ENCODE measurements around the gene EIF4G3.
"Not testable (repeated sequence)": the region's sequence is repeated elsewhere in the genome, so short reads cannot be mapped to it uniquely, and the experiment has no call there.

EIF4G3 gene, protein sequence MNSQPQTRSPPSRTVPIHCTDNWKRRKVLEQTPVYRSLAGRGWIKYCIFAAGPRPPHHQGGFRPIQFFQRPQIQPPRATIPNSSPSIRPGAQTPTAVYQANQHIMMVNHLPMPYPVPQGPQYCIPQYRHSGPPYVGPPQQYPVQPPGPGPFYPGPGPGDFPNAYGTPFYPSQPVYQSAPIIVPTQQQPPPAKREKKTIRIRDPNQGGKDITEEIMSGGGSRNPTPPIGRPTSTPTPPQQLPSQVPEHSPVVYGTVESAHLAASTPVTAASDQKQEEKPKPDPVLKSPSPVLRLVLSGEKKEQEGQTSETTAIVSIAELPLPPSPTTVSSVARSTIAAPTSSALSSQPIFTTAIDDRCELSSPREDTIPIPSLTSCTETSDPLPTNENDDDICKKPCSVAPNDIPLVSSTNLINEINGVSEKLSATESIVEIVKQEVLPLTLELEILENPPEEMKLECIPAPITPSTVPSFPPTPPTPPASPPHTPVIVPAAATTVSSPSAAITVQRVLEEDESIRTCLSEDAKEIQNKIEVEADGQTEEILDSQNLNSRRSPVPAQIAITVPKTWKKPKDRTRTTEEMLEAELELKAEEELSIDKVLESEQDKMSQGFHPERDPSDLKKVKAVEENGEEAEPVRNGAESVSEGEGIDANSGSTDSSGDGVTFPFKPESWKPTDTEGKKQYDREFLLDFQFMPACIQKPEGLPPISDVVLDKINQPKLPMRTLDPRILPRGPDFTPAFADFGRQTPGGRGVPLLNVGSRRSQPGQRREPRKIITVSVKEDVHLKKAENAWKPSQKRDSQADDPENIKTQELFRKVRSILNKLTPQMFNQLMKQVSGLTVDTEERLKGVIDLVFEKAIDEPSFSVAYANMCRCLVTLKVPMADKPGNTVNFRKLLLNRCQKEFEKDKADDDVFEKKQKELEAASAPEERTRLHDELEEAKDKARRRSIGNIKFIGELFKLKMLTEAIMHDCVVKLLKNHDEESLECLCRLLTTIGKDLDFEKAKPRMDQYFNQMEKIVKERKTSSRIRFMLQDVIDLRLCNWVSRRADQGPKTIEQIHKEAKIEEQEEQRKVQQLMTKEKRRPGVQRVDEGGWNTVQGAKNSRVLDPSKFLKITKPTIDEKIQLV (N-terminal part only)

DNA sequence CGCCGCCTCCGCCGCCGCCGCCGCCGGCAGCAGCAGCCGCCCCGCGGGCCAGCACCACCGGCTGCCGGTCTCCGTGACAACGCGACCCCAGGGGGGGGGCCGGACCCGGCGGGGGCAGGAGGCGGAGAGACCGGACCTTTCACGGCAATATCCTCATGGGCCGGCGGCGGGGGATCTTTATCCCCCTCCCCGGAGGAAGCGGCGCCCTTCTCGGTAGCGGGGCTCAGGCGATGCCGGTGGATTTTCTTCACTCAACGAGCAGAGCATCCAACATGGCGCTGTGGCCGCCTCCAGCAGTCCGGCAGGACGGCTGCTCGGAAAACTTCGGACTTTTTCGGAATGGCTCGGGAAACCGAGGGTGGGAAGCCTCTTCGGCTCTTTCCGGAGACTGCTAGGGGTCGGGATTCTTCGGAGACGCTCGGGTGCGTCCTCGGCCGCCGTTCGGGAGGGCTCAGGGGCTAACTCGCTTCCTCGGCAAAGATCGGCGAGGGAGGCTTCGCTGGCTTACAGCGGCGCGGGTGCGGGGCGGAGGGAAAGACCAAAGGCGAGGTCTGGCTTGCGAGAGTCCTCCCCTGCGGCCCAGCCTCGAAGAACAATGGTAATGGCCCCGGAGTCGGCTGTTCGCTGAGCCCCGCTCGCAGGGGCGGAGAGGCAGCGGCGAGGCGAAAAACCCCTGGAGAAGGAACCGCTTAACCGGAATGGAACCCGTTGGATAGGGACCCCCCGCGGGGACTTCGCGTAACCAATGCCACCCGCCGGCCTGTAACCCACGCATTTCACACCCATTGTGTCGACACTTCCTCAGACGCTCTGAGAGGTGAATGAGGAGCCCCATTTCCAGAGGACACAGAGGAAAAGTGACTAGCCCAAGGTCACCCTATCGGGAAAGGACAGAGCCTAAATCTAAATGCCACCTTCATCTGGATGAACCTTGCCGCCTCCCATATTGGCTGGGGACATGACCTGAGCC lies at the start of gene EIF4G3:
Gene EIF4G3 (minus strand): TSS at position 312 of the 970 bp plus-strand sequence. CDS start 174,155 bp downstream, outside the sequence.
- peak; percentile 97 for DNase-seq (ENCODE audit: low read depth)

DNA sequence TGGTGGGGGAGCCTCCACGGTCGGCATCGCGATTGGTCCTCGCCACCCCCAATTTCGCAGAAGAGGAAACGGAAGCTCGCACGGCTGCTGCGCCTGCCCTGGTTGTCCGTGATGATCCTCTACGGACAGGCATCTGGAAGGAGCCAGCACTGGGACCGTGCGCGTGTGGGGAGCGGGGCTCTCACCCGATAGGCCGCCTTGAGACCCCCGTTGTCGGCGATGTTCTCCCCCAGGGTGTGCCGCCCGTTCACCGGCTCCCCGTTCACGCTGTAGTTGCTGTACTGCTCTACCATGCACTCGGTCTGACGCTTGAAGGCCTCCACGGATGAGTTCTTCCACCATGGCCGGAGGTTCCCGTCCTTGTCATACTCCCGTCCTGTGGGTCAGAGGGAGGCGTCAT lies 48.4 kb upstream of the EIF4G3 start:
- DNase-seq (ENCODE audit: low read depth): no peak

DNA sequence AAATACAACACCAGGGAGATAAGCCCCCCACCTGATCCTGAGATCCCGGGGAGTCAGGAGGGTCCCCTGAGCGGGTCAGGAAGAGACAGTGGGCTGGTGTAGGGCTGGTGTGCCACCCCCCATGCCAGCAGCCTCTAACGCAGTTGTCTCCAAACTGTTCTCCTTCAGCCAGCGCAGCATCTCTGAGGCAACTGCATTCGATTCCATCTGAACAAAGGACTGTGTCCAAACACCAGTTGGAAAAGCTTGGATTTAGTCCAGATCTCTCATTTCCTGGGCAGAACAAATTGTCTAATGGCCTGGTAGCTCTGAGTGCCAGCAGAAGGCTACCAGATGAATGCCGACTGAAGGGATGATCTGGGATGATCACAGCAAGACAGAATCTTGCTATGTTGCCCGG lies 44.1 kb upstream of the EIF4G3 start:
- no peak for DNase-seq (ENCODE audit: low read depth)

GRCh38 chr1:21219674-21220073 lies 43.0 kb upstream of the EIF4G3 start:
- no peak for DNase-seq (ENCODE audit: low read depth)

- DNase-seq (ENCODE audit: low read depth): no peak
Measured at GRCh38 chr1:21217812-21218596, 41.3 kb upstream of the EIF4G3 start.

DNA sequence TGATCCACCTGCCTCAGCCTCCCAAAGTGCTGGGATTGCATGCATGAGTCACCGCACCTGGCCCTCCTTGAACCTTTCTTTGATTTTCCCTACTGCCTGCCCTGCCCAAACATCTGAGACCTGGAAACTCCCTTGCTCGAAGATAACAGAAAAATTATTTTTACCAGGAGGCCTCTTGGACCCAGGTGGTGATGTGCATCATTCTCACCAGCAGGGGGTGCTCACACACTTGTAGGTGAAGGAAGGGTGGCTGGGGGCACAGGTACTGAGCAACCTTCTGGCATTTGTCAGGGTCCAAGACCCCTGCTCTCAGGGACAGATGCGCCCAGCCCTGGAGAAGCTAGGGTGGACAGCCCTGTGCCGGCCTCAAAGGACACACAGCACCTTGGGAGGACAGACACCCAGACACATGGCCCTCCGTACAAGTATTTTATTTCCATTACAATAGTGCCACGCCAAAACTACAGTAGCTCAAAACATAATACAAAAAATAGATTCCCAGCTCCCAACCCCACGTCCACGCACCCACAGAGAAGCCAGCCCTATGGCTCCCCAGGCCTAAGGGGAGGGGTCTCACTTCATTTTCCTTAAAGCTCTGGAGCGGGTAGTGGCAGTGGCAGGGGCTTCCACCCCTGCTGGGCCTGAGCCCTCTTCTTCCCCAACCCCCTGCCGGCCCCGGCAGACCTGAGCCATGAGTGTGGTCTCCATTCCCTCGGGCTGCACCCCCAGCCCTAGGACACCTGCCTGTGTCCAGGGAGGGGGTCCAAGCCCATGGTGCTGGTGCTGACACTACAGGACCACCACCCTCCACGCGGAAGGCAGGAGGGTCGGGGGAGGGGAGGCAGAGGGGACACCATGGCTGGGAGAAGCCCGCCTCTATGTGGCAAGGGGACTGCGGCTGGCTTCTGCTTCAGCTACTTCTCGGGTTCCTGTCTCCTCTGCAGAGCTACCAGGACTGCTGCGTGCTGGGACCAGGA lies 40.4 kb upstream of the EIF4G3 start:
- DNase-seq (ENCODE audit: low read depth): peak; percentile 51

GRCh38 chr1:21212126-21212525 lies 35.4 kb upstream of the EIF4G3 start:
- no peak for DNase-seq (ENCODE audit: low read depth)

DNA sequence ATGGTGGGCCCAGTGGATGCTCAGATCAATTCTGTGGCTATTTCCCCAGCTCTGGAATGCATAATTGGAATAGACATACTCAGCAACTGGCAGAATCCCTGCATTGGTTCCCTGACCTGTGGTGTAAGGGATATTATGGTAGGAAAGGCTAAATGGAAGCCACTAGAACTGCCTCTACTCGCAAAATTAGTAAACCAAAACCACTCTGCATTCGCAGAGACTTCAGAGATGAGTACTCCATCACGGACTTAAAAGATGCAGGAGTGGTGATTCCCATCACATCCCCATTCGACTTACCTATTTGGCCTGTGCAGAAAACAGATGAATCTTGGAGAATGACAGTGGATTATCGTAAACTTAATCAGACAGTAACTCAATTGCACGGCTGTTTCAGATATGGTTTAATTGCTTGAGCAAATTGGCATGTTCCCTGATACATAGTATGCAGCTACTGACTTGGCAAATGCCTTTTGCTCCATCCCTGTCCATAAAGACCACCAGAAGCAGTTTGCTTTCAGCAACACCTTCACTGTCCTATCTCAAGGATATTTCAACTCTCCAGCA lies 31.5 kb upstream of the EIF4G3 start:
- DNase-seq (ENCODE audit: low read depth): not testable (repeated sequence)

DNA sequence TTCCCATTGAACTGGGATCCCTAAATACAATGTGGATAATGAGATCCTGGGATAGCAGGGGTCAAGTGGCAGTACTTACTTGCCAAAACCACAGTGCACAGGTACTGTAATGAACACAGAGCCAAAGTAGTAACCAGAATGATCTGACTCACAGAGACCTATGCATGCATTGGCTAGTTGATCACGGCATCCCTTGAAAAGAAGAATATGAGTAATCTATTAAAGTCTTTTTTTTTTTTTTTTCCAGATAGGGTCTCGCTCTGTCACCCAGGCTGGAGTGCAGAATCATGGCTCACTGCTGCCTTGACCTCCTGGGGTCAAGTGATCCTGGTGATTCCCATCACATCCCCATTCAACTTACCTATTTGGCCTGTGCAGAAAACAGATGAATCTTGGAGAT lies 29.4 kb upstream of the EIF4G3 start:
- no peak for DNase-seq (ENCODE audit: low read depth)

GRCh38 chr1:21205416-21205815 lies 28.7 kb upstream of the EIF4G3 start:
- no peak for DNase-seq (ENCODE audit: low read depth)

DNA sequence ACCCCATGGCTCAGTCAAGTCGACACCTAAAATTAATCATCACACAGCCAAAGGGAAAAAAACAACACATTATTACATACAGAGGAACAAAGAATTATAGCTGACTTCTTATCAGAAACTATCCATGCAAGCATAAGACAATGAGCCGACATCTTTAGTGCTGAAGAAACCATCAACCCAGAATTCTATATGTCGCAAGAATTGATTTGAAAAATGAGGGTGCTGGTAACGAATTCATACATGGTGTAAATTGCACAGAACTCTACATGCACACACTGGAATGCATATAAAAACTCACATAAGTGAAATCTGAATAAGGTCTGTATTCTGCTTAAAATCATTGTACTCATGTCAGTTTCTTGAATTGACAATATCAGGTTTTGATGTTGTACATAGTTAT lies 25.0 kb upstream of the EIF4G3 start:
- DNase-seq (ENCODE audit: low read depth): no peak

GRCh38 chr1:21201238-21201637 lies 24.5 kb upstream of the EIF4G3 start:
- not testable (repeated sequence) for DNase-seq (ENCODE audit: low read depth)

DNA sequence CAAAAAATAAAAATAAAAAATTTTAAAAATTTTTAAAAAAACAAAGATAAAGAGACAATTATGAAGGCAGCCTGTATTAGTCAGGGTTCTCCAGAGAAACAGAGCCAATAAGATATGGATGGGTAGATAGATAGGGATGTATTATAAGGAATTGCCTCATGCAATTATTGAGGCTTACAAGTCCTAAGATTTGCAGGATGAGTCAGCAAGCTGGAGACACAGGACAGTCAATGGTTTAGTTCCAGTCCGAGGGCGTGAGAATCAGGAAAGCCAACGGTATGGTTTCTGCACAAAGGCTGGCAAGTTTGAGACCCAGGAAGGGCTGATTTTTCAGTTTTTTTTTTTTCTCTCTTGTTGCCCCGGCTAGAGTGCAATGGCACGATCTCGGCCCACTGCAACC lies 24.1 kb upstream of the EIF4G3 start:
- DNase-seq (ENCODE audit: low read depth): no peak

- DNase-seq (ENCODE audit: low read depth): no peak
Measured at GRCh38 chr1:21198929-21199328, 22.2 kb upstream of the EIF4G3 start.

- DNase-seq (ENCODE audit: low read depth): no peak
Measured at GRCh38 chr1:21192871-21193270, 16.2 kb upstream of the EIF4G3 start.

DNA sequence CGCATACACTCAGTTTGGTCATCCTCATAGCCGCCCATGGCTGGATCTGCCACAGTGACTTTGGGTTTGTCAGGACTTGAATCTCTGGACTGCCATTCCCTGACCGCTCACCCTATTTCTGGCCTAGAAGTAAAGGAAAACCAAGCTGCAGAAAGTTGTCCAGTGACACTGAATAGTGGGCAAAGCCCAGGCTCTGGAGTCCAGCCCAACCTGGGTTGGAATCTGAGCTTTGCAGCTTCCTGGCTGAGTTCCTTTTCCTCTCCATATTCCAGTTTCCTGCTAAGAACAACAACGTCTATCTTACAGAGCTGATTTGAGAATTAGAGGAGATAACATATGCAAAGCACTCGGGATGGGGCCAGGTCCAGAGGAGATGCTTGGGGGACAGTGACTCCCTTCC lies 15.6 kb upstream of the EIF4G3 start:
- DNase-seq (ENCODE audit: low read depth): no peak

GRCh38 chr1:21190771-21191170 lies 14.1 kb upstream of the EIF4G3 start:
- DNase-seq (ENCODE audit: low read depth): not testable (repeated sequence)

DNA sequence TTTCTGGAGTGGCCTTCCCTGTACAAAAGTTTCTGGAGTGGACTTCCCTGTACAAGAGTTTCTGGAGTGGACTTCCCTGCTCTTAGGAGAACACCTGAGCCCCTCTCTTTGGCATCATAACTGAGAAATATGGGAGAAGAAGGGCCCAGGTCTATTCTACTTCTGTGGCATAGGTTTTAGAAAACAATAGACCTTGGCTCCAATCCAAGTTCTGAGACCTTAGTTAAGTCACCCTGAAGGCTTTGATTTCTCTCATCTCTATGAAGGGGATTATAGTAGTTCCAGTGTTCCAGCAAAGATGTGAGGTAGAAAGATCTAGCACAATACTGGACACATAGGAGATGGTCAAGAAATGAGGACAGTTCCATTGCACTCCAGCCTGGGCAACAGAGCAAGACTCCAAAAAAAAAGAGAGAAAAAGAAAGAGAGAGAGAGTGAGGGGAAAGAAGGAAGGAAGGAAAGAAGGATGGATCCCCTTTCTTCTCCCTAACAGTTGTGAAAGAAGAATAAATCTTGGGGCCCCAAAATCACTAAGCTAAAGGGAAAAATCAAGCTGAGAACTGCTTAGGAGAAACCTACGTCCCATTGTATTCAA lies 13.3 kb upstream of the EIF4G3 start:
- no peak for DNase-seq (ENCODE audit: low read depth)

- no peak for DNase-seq (ENCODE audit: low read depth)
Measured at GRCh38 chr1:21189421-21189820, 12.7 kb upstream of the EIF4G3 start.
